Smooth muscle cell (in vitro differentiated cells): ENCODE measurements around the gene SPATA13. TPM values are rescaled to one million over a fixed set of nuclear protein-coding genes. Genes with fewer than 3 reads are reported as not detected.

Experiments used
- DNase-seq: peaks from one replicate; lab custom pipeline; 2025; ENCODE audit not compliant: unreplicated experiment; lab: John Stamatoyannopoulos, UW
- H2AFZ ChIP-seq: fragments of 200-600 bp; sonication (generic); 2 replicates; pipeline ENCODE4 v1.6.0; 2016; ENCODE audit warnings: antibody characterized with exemption, low read depth, mild to moderate bottlenecking
- H3F3A ChIP-seq: fragments of 200-600 bp; sonication (generic); 2 replicates; pipeline ENCODE4 v1.6.0; 2017; ENCODE audit warnings: antibody characterized with exemption, low read depth
- H3K27ac ChIP-seq: fragments of 200-600 bp; sonication (generic); 2 replicates; pipeline ENCODE4 v1.5.1; 2016; ENCODE audit warnings: low read depth, mild to moderate bottlenecking
- H3K27me3 ChIP-seq: fragments of 200-600 bp; sonication (generic); 2 replicates; pipeline ENCODE4 v1.6.1; 2016; ENCODE audit warnings: low read depth, mild to moderate bottlenecking
- H3K36me3 ChIP-seq: fragments of 200-600 bp; sonication (generic); 2 replicates; pipeline ENCODE4 v1.5.1; 2016; ENCODE audit warnings: low read depth
- H3K4me1 ChIP-seq: fragments of 200-600 bp; sonication (generic); 2 replicates; pipeline ENCODE4 v1.5.1; 2016; ENCODE audit warnings: low read depth
- H3K4me2 ChIP-seq: fragments of 200-600 bp; sonication (generic); 2 replicates; pipeline ENCODE4 v1.6.0; 2016; ENCODE audit warnings: mild to moderate bottlenecking
- H3K4me3 ChIP-seq: fragments of 200-600 bp; sonication (generic); 2 replicates; pipeline ENCODE4 v1.5.1; 2016; ENCODE audit warnings: mild to moderate bottlenecking
- H3K79me2 ChIP-seq: fragments of 200-600 bp; sonication (generic); 2 replicates; pipeline ENCODE4 v1.6.0; 2016; ENCODE audit warnings: low read depth, mild to moderate bottlenecking
- H3K9ac ChIP-seq: fragments of 200-600 bp; sonication (generic); 2 replicates; pipeline ENCODE4 v1.6.0; 2016; ENCODE audit warnings: low read depth
- H3K9me3 ChIP-seq: fragments of 200-600 bp; sonication (generic); replicated peaks from 2 replicates; pipeline ENCODE4 v1.5.1; 2016; ENCODE audit warnings: low read depth
- H4K20me1 ChIP-seq: fragments of 200-600 bp; sonication (generic); 2 replicates; pipeline ENCODE4 v1.6.0; 2016; ENCODE audit warnings: low read depth
- CTCF ChIP-seq: fragments of 200-600 bp; sonication (generic); IDR thresholded peaks from 2 replicates; pipeline ENCODE4 v1.5.1; 2017; ENCODE audit warnings: borderline replicate concordance, mild to moderate bottlenecking, antibody characterized with exemption; ENCODE audit not compliant: insufficient read depth, poor library complexity, severe bottlenecking
- WGBS: methylation state at CpG from one replicate; pipeline ENCODE4 v1.1.7; 2016; ENCODE audit warnings: low lambda C conversion rate; 5-methylcytosine and 5-hydroxymethylcytosine counted together
- polyA plus RNA-seq: library from polyadenylated mRNA; unstranded; fragments of >200 nt; fragmentation: Nextera tagmentation; extraction: Ambion mirVana; gene quantifications from 2 replicates; pipeline ENCODE4 v1.2.1, GENCODE V29; 2016
- total RNA-seq: library from RNA; depleted of rRNA; stranded (reverse); fragments of >200 nt; gene quantifications from 2 replicates; pipeline ENCODE4 v1.2.3, GENCODE V29; 2014

The SPATA13 gene
- total and polyA plus RNA-seq, 2 experiments from 2014 or later = 7.1 to 16.6 TPM

GRCh38 chr13:24223341-24224231, 63.1 kb downstream of the SPATA13 start:
- no peak overlapping the region for H2AFZ ChIP-seq
- no peaks in the 10 kb centered on the region for H3K4me1 ChIP-seq
- 98% methylated on average over 40 of the region's 42 CpGs for WGBS
- H3K79me2 ChIP-seq = no peaks in the 10 kb centered on the region
- no peak for TF ChIP-seq CTCF
- H4K20me1 ChIP-seq = no peaks in the 10 kb centered on the region
- H3K9ac ChIP-seq = no peak overlapping the region
- no peaks in the 10 kb centered on the region for H3K27me3 ChIP-seq
- no peak overlapping the region for H3K4me2 ChIP-seq
- no peaks in the 10 kb centered on the region for H3K9me3 ChIP-seq
- no peak for DNase-seq
- H3K27ac ChIP-seq = no peak overlapping the region
- no peaks in the 10 kb centered on the region for H3F3A ChIP-seq
- no peak overlapping the region for H3K4me3 ChIP-seq
- no peaks in the 10 kb centered on the region for H3K36me3 ChIP-seq

GRCh38 chr13:24224232-24224680, 63.7 kb downstream of the SPATA13 start:
- Histone ChIP-seq H3K79me2 (no peaks in the 10 kb centered on the region), H2AFZ (no peak overlapping the region), H3K27ac (no peak overlapping the region), H3K4me2 (no peak overlapping the region), H3K4me1 (no peaks in the 10 kb centered on the region), H3K9ac (no peak overlapping the region), H4K20me1 (no peaks in the 10 kb centered on the region), H3K9me3 (no peaks in the 10 kb centered on the region), H3F3A (no peaks in the 10 kb centered on the region), H3K27me3 (no peaks in the 10 kb centered on the region), H3K36me3 (no peaks in the 10 kb centered on the region), H3K4me3 (no peak overlapping the region)
- TF ChIP-seq CTCF = no peak
- no peak for DNase-seq
- WGBS = 95% methylated on average over 9 of the region's 9 CpGs

- Histone ChIP-seq H3K9me3 (no peaks in the 10 kb centered on the region), H3K27me3 (no peaks in the 10 kb centered on the region), H3K36me3 (no peaks in the 10 kb centered on the region), H3K4me1 (no peaks in the 10 kb centered on the region), H4K20me1 (no peaks in the 10 kb centered on the region), H3F3A (no peaks in the 10 kb centered on the region), H3K79me2 (no peaks in the 10 kb centered on the region), H3K27ac (no peak overlapping the region), H3K4me2 (no peak overlapping the region), H3K4me3 (no peak overlapping the region), H3K9ac (no peak overlapping the region), H2AFZ (no peak overlapping the region)
- WGBS = 88% methylated on average over 11 of the region's 11 CpGs
- TF ChIP-seq CTCF = no peak
- DNase-seq = no peak
These were observed 64.5 kb downstream of the SPATA13 start for GRCh38 chr13:24225062-24225461.
